UCSD-AML1 (cell line): ENCODE data around the gene PITHD1.
"Not testable (repeated sequence)": the region's sequence is repeated elsewhere in the genome, so short reads cannot be mapped to it uniquely, and the experiment has no call there.

Experiments
- DNase-seq: peaks from one replicate; lab custom pipeline; 2025; ENCODE audit not compliant: unreplicated experiment; lab: John Stamatoyannopoulos, UW

The PITHD1 gene

DNA sequence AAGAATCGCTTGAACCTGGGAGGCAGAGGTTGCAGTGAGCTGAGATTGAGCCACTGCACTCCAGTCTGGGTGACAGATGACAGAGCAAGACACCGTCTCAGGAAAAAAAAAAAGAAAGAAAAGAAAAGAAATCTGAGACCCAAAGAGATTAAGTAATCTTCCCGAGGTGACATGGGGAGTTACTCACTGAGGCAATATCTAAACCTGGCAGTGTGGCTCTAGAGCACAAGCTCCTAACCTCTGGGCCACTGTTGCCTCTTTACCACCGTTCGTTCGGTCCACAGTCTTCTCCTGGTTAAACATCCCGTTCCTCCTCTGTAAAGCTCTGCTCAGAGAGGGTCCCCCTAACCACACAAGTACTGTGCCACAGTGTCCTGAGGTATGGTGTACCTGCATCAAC, 45.5 kb downstream of the PITHD1 start:
- DNase-seq = no peak

GRCh38 chr1:23824711-23825075, 46.5 kb downstream of the PITHD1 start:
- no peak for DNase-seq

- DNase-seq = peak; percentile 92
These were observed 47.0 kb downstream of the PITHD1 start, which contains the start of gene HMGCL for GRCh38 chr1:23825076-23825761. TSS of gene HMGCL (minus strand) at chr1:23825429. CDS start at chr1:23825415, 14 bp downstream.

DNA sequence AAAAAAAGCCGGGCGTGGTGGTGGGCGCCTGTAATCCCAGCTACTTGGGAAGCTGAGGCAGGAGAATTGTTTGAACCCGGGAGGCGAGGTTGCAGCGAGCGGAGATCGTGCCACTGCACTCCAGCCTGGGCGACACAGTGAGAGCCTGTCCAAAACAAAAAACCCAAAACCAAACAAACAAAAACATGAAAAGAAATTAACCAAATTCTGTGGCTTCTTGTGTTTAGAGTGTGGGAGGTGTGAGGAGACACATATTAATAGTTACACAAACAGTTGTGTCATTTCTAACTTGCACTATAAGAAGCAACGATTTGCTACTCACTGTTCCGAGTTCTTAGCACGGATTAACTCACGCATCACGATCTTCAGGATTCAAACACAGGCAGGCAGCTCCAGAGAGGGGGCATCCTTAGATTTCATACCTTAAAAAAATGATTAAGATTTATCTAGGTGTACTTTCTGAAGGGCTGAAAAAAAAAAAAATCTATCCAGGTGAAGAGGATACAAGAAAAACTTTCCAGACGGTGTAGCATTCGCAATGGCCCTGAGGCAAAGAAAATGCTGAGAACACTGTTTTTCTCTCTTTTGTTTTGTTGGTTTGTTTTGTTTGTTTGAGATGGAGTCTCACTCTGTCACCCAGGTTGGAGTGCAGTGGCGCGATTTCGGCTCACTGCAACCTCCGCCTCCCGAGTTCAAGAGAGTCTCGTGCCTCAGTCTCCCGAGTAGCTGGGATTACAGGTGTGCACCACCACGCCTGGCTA, 47.7 kb downstream of the PITHD1 start:
- DNase-seq = no peak

DNA sequence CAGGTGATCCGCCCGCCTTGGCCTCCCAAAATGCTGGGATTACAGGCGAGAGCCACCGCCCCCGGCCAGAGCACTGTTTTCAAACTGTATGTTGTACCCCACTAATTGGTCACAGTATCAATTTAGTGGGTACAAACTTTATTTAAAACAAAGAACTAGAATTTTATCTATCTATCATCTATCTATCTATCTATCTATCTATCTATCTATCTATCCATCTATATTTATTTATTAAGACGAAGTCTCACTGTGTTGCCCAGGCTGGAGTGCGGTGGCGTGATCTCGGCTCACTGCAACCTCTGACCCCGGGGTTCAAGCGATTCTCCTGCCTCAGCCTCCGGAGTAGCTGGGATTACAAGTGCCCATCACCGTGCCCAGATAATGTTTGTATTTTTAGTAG, 48.4 kb downstream of the PITHD1 start:
- DNase-seq = not testable (repeated sequence)

- DNase-seq = no peak
These were observed 49.5 kb downstream of the PITHD1 start for GRCh38 chr1:23827717-23828116.

GRCh38 chr1:23834156-23834555, 55.9 kb downstream of the PITHD1 start:
- not testable (repeated sequence) for DNase-seq

- no peak for DNase-seq
These were observed 57.8 kb downstream of the PITHD1 start for GRCh38 chr1:23836037-23836436.
